NCI-H2196 (cell line): Measurements from ENCODE around the gene WDR70.
"Not testable (repeated sequence)": the region's sequence is repeated elsewhere in the genome, so short reads cannot be mapped to it uniquely, and the experiment has no call there.

ENCODE experiments used
- DNase-seq: peaks from one replicate; lab custom pipeline; 2025; ENCODE audit not compliant: unreplicated experiment; lab: John Stamatoyannopoulos, UW

The WDR70 gene

GRCh38 chr5:37511646-37512045 is 132.5 kb downstream of the WDR70 start:
- no peak for DNase-seq

GRCh38 chr5:37514946-37515345 is 135.8 kb downstream of the WDR70 start:
- DNase-seq, result no peak

DNA sequence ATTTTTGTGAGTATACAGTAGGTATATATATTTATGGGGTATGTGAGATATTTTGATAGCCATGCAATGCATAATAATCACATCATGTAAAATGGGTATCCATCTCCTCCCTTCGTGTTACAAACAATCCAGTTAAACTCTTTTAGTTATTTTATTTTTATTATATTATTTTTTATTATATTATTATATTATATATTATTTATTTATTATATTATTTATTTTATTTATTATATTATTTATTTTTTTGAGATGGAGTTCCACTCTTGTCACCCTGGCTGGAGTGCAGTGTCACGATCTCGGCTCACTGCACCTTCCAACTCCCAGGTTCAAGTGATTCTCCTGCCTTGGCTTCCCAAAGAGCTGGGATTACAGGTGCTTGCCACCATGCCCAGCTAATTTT is 138.6 kb downstream of the WDR70 start:
- DNase-seq, result no peak

- not testable (repeated sequence) for DNase-seq
These were observed 139.2 kb downstream of the WDR70 start for GRCh38 chr5:37518356-37518755.

DNA sequence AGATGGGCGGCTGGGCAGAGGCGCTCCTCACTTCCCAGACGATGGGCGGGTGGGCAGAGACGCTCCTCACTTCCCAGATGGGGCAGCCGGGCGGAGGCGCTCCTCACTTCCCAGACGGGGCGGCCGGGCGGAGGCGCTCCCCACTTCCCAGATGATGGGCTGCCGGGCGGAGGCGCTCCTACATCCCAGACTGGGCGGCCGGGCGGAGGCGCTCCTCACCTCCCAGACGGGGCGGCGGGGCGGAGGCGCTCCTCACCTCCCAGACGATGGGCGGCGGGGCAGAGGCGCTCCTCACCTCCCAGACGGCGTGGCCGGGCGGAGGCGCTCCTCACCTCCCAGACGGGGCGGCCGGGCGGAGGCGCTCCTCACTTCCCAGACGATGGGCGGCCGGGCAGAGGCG is 140.2 kb downstream of the WDR70 start:
- no peak for DNase-seq

GRCh38 chr5:37519807-37520206 is 140.7 kb downstream of the WDR70 start:
- no peak for DNase-seq

DNA sequence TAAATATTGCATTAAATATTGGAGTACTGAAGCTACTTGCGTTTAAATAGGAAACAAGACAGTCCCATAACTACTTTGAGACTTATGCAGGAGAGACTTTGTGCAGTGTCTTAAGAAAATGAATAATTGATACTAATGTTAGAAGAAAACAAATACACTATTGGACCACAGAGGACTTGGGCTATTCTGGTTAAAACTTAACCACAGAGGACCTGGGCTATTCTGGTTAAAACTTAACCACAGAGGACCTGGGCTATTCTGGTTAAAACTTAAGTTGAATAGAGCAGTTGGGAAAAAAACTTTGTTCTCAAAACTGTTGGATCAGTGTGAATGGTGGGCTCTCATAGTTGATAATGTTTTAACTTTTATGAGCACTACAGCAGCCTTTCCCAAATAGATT is 141.7 kb downstream of the WDR70 start:
- no peak for DNase-seq

- DNase-seq, result no peak
These were observed 154.0 kb downstream of the WDR70 start for GRCh38 chr5:37532976-37533740.

- no peak for DNase-seq
These were observed 154.7 kb downstream of the WDR70 start for GRCh38 chr5:37533851-37534250.

- DNase-seq, result no peak
These were observed 160.3 kb downstream of the WDR70 start for GRCh38 chr5:37539459-37539858.

GRCh38 chr5:37543216-37543615 is 164.1 kb downstream of the WDR70 start:
- no peak for DNase-seq

DNA sequence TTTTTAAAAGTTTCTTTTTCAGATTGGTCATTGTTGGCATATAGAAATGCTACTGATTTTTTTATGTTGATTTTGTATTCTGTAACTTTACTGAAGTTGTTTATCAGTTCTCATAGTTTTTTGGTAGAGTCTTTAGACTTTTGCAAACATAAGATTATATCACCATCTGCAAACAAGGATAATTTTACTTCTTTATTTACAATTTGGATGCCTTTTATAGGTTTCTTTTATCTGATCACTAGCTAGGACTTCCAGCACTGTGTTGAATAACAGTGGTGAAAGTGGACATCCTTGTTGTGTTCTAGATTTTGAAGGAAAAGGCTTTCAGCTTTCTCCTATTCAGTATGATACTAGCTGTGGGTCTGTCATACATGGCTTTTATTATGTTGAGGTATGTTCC is 170.3 kb downstream of the WDR70 start:
- no peak for DNase-seq

GRCh38 chr5:37552161-37552560 is 173.0 kb downstream of the WDR70 start:
- DNase-seq, result no peak

DNA sequence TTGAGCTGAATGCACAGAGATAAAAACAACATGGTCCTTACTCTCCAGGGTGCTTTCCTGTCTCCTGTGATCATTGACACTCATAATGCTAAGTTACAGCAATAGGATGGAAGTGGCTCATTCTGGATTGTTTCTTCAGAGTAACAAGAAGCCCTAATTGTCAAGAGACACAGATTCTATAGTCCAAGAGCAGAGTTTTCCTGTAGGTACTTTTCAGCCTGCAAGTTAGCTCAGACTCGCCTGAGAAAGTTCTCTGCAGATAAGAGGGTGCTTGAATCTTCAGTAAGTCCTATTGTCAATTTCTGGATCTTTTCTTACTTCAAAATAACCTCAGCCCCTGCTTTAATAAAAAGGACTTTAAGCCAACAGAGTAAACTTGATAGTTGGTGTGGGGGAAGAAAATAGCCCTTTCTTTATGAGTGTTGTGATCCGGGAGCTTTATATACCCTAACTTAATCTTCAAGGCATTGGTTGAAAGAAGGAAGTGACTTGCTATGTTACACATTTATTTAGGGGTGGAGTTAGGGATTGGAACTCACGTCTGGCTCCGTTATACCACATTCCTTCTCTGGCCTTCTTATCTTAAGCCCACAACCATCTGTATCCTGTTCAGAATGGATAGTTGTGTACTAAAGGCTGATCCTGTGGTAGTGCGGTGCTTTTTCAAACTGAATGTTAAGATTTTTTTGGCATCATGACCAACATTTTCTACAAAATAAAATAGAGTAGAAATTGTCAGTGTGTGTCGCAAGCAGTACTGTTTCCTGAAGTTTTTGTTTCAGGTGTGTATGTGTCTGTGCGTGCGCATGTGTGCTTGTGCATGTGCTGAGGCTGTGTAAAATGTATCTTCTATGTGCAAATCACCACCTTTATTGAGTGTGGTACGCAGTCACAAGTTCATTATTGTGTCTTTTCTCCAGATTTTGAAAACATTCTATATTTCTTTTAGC is 173.9 kb downstream of the WDR70 start:
- no peak for DNase-seq

DNA sequence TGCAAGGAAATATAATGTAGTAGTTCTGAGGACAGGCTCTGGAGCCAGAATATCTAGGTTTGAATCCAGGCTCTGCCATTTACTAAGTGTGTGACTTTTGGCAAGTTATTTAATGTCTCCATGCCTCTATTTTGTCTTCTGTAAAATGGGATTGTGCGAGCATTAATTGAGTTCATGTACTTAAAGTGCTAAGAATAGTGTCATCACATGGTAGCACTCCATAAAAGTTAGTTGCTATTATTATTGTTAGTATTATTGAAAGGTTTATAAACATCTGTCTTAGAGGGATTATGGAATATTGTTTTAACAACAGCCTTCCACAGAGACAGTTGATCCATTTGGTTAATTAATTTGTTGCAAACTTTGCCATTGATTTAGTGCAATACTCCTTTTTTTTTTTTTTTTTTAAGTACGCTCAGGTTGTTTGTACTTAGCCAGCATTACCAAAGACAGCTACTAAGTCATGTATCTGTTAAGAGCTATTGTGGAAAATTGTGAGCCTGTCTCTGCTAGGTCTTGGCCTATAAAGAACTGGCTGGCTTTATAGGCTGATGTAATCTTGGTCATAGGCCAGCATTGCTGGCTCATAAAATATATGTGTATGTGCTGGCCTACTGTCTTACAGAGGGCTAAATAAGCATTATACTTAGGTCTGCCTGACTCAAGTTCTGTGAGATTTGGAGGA is 174.7 kb downstream of the WDR70 start:
- DNase-seq, result no peak

DNA sequence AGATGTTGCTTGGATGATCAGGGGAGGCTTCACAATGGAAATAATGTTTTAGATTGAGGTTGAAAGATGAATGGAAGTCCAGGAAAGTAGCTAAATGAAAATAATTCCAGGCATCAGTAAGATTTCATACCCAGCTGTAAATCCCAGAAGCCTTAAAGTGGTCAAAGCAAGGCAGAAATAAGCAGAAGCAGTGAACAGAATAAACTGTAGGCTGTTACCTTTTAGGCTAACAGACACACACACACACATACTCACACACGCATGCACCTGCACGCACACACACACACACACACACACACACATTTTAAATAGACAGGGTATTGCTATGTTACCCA is 175.3 kb downstream of the WDR70 start:
- no peak for DNase-seq

DNA sequence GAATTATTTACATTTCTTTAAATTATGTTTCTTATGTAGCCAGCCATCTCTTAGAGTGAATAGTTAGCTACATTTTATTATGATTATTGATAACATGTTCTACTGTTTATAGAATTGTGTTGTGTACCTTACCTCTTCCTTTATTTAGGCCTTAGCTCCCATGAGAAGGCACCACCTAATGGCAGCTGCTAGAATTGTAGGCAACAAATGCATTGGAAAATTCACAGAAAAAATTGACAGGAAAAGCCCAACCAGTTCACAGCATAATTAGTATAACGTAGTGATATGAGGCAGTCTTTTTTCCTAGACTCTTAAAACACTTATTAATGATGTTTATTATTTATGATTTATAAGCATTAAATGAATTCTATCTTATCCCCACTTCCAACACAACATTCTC is 175.8 kb downstream of the WDR70 start:
- DNase-seq, result no peak

- DNase-seq, result no peak
These were observed 178.7 kb downstream of the WDR70 start for GRCh38 chr5:37557734-37558293.

- DNase-seq, result no peak
These were observed 186.0 kb downstream of the WDR70 start for GRCh38 chr5:37565062-37565670.

DNA sequence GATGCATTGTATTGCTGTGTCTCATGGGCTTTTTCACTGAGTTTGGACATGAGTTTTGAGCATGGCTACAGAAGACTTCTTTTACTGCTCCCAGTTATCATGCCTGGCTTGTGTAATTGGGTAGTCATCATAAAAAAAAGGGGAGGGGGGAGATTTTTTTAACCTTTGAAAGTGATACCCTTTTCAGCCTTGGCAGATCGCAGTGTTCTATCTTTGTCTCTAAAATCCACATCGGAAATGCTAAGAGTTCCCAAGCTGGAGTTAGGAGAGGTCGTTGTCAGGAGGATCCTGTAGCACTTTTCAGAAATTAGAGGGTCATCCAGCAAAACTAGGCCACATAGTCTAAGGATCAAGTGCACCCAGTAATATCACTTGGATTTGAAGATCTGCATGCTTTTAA is 188.4 kb downstream of the WDR70 start:
- DNase-seq, result no peak
